HCEC 1CT (cell line): ENCODE results near the gene ZBTB42.
A peak's percentile ranks its signal among the peaks of the same experiment; 100 is the strongest.
"Not testable (repeated sequence)": the region's sequence is repeated elsewhere in the genome, so short reads cannot be mapped to it uniquely, and the experiment has no call there.

Experiments
- DNase-seq: peaks from one replicate; pipeline ENCODE4 v3.0.0-alpha.2; 2017

Gene ZBTB42

DNA sequence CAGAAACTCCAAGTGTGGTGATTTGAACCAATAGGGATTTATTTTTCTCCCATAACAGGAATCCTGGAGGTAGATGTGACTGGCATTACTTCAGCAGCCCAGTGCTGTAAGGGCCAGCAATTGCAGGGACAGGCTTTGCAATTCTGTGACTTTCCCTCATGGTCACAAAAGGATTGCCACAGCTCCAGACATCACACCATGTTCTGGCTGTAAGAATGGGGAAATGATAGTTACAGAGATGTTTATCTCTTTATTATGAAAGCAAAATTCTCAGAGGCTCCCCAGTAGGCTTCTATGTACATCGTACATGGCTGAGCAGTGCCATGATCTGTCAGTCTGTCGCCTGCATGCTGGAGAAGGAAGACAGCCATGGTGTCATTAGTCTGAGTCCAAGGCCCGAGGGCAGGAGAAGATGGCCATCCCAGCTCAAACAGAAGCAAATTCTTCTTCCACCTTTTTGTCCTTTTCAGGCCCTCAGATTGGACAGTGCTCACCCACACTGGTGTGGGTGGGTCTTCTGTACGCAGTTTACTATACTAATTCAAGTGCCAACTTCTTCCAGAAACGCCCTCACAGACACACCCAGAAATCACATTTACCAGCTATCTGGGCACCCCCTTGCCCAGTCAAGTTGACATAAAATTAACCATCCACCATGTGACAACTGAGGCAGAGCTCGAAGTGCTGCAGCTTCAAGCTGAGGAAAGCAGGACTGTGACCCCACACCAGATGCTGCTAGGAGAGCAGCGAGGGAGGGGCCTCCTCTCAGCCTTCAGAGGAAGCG lies 17.2 kb downstream of the ZBTB42 start:
- DNase-seq = no peak

DNA sequence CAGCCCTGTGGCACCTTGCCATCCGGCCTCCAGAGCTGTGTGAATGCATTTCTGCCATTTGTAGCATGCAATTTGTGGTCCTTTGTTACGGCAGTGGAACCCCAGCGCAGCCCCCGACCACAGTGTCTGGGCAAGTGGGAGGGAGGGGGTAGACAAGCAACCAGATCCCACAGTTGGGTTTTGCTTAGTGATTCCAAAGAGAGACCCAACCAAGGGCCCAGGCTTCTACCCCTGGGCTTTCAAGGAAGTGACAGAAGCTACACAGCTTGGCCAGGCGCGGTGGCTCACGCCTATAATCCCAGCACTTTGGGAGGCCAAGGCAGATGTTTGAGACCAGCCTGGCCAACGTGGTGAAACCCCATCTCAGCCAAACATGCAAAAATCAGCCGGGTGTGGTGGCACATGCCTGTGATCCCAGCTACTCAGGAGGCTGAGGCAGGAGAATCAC lies 17.8 kb downstream of the ZBTB42 start:
- DNase-seq = no peak

DNA sequence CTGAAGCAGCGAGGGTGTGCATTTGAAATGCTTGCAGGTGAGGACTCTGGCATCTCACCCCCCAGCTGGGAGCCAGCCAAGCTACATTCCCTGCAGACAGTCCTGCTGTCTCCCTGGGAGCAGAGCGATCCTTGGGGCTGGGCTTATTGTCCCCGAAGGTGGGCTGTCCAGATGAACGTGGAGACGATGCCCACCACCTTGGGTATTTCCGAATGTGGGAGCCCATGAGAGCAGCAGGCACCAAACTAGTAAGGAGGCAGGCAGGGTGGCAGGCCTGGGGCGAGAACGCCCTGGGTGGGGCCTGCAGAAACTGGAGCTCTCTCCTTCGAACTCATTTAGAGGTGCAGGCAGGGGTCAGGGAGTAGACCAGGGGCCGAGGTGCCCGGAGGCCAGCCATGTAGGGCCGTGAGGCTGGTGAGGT lies 18.5 kb downstream of the ZBTB42 start:
- DNase-seq = no peak

DNA sequence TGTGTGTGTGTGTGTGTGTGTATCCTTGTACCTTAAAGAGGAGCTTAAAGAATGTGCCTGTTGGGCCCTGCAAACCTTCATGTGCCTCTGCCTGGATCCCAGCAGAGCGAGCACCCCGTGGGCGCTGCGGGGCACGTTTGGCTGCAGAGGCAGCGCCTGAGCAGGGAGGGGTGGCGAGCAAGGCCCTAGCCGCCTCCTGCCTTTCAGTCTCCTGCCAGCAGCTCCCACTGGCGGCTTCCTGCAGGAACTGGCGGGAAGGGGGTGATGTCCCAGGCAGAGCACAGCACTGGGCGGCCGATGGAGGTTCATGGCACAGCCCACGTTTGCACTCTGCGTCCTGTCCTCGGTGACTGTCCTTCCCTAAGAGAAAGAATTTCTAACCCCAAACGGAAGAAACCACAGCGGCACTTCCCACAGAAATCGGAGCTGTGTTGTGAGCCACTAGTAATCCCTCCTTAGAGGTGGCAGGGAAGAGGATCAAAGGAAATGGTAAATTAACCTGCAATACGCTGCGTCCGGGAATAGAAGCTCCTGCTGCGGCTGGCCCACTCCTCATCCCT lies 19.8 kb downstream of the ZBTB42 start:
- DNase-seq = peak; percentile 68

DNA sequence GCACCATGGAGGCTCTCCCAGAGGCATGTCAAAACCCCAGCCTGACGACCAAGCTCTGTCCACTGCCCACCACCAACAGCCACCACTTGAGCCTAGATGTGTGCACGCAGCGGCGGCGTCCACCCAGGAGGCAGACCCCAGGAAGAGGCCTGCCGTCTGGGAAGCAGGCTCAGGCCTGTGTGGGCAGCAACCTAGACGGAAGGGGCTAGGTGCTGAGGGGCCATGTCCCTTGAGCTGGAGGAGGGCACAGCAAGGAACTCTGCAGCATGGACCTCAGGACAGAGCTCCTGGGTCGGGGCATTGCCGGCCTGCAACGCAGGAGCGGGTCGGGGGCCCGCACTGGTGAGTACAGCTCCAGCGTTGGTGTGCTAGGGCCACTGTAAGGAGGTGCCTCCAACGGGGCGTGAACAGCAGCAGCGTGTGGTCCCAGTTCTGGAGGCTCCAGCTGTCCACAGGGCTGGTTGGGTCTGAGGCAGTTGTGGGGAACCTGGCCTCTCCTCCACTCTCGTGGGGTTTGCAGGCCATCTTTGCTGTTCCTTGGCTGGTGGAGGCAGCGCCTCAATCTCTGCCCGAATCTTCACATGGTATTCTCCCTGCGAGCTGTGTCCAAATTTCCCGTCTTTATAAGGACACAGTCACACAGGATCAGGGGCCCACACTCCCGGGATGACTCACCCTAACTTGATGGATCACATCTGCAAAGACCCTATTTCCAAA lies 20.5 kb downstream of the ZBTB42 start:
- DNase-seq = no peak

DNA sequence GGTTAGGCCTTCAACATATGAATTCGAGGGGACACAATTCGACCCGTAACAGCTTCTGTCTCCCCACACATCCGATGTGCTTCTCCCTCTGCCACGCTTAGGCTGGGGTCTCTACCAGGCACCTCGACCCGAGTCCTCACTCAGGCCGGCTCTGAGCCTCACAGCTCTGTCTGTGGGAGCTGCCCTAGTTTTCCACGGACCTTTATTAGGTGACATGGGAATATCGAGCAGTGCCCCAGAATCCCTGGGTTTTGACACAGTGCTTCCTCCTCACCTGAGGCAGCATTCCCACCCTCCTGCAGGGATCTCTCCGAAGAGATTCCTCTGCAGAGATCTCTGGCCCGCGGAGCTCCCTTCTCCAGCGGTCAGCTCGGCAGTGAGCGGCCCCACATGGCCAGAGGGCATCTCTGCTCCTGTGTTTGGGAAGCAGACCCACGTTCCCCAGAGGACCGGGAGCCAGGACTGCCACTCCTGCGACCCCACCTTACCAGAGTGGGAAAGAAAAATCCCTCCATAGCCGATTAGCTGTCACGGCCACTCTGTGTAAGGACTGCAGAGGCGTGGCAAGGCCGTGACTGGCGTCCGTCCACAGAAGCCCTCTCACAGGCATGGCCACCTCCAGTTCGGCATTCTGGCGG lies 21.2 kb downstream of the ZBTB42 start:
- DNase-seq = no peak

DNA sequence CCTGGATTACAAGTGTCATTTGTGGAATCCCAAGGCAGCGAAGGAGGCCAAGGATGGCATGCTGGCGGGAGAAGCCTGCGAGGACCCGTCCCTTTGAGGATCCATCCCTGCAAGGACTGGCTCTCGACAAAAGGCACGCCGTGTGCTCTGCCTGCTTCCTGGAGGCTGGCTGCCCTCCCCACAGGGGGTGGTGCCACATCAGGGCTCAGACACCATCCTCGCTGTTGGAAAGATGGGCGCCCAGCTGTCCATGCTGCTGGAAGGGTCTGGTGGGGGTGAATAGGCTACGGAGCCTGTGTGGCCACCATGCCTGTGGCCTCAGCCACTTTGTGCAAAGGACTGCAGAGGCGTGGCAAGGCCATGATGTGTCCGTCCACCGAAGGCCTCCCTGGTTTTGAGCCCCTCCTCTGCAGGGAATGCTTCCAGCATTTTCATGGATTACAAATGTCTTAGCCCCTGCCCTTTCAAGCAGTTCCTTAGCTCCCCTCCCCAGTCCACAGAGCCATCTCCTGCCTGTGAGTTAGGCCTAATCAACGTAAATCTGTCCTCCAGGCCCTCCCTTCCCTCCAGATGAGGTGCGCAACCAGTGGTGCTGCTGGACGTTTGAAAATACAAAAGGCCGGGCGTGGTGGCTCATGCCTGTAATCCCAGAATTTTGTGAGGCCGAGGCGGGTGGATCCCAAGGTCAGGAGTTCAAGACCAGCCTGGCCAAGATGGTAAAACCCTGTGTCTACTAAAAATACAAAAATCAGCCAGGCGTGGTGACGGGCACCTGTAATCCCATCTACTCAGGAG lies 22.1 kb downstream of the ZBTB42 start:
- DNase-seq = no peak

DNA sequence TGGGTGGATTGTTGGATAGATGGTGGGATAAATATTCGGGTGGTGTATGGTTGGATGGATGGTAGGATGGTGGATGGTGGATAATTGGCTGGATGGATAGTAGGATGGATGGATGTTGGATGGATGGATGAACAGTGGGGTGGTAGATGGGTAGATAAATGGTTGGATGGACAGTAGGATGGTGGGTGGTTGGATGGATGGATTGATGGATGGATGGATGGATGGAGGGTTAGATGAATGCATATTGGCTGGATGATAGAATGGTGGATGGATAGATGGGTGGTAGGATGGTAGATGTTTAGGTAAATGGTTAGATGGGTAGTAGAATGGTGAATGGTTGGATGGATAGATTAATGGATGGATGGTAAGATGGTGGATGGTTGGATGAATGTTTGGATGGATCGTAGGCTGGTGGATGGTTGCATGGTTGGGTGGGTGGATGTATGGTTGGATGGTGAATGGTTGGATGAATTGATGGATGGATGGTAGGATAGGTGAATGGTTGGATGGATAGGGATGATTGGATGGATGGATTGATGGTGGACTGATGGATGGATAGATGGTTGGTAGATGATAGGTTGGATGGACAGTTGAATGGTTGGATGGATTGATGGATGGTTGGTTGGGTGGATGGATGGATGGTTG lies 23.6 kb downstream of the ZBTB42 start:
- DNase-seq = no peak

DNA sequence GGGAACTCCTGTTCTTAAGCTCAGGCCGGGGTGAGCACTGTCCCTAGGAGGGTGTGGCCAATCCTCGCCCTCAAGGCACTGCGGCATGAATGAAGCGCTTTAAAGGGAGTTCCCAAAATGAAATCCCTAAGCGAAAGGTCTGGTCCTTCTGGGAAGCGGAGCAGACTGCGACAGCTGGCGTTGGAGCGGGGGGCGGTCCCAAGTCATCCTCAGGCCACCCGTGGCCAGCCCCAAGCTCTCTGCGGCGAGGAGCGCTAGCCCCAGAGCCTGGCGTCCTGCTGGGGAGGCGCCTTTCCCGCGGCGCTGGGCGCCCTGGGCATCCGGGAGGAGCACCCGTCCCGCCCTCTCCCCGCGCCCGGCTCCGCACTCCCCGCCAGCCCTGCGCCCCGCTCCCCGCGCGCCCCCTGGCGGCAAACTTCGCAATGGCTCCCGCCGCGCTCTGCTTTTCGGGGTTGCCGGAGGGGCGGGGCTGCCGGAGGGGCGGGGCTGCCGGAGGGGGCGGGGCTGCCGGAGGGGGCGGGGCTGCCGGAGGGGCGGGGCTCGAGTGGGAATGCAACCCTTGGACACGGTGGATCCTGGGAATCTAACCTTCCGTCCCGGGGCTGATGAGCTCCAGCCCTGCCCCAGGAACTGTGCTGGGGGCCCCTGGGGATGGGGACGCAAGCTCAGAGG lies 25.4 kb downstream of the ZBTB42 start:
- DNase-seq = peak; percentile 64

DNA sequence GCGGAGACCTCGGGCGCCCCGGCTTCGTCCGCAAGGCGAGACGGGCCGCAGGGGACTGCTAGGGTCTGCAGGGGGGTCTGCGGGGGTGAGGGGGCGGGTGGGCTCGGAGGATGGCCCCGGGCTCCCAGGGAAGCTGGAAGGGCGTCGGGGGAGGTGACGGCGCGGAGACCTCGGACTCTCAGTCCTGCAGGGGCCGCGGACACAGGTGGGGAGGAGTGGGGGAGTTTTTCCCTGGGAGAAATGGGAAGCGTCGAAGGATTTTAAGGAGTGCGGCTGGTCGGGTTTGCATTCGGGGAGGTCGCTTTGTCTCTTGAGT lies 25.9 kb downstream of the ZBTB42 start:
- DNase-seq = no peak

DNA sequence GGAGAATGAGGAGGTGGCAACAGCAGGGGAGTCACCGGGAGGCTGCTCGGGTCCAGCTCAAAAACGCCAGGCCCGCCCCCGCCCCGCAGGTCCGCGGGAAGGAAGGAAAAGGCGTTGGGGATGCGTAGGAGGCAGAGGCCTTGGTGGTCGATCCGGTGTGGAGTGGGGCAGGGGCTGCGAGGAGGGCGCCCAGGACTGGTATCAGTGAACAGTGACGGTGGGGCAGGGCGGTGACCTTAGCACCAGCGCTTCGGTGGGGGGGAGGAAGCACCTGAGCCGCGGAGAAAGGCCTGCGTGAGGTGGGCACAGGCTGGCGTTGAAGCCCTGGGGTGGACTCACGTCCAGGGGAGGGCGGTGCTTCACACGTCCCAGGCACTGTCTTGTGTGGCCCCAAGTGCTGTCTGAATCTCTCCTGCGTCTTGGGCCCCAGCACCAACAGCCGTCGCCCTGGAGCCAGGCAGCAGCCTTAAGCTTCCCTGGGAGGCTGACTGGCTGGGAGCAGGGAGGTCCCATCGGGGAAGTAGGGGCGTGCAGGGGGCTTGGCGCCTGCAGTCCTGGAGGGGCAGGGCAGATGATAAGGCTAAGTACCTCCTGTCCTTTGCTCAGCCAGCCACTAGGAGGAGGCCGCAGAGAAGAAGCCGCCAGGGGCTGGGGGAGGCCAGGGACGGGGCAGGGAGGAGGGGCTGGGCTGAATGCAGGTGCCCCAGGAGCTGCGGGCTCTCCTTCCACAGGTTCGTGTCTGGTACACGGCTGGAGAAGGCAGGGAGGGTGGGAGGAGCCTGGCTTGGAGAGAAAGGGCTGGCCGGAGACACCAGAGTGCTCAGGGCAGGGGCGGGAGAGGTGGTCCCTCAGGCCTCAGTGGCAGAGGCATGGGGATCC lies 26.5 kb downstream of the ZBTB42 start:
- peak; percentile 43 for DNase-seq

DNA sequence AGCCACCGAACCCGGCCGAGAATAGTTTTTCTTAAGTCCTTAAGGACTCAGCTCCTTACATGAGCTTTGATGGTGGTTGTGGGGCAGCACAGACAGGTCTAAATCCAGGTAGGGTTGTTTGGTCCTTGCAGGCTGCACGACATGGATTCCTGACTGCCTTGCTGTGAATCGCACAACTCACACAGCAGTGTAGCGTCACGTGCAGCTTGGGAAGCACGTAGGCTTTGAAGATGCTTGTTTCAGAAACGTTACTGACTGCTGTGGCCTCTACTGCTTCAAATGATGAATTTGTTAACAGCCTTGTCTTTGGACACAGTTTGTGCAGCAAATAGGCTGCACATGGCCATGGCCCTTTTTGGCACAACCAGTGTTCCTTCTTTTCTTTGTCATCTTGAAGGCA lies 29.9 kb downstream of the ZBTB42 start:
- no peak for DNase-seq

DNA sequence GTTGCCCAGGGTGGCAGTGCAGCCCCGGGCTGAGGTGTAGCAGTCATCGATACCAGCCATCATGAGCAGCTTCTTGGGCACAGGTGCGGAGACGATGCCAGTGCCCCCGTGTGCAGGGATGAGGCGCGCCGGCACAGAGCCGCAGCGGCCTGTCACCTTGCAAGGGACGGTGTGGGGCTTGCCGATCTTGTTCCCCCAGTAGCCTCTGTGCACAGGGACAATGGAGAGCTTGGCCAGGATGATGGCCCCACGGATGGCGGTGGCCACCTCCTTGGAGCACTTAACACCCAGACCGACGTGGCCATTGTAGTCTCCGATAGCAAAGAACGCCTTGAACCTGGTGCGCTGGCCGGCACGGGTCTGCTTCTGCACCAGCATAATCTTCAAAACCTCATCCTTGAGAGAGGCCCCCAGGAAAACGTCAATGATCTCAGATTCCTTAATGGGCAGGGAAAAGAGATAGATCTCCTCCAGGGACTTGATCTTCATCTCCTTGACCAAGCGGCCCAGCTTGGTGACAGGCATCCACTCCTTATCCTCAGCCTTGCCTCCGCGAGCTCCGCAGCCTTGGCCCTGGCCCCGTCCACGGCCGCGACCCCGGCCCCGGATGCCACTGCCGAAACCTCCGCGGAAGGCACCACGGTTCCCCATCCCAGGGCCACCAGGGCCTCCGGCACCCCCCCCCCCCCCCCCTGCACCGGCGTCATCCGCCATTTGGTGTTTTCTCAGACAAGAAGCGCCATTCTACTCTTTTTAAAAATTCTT lies 35.5 kb downstream of the ZBTB42 start:
- not testable (repeated sequence) for DNase-seq

DNA sequence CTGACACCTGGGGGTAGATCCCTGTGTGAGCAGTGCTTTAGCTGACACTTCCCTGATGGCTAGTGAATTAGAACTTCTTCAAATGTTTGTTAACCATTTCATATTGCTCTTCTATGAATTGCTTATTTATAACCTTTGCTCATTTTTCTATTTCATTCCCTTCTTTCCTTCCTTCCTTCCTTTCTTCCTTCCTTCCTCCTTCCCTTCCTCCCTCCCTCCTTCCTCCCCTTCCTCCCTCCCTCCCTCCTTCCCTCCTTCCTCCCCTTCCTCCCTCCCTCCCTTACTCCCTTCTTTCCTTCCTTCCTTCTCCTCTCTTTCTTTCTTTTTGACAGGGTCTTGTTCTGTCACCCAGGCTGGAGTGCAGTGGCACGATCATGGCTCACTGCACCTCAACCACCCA lies 40.8 kb downstream of the ZBTB42 start:
- no peak for DNase-seq

DNA sequence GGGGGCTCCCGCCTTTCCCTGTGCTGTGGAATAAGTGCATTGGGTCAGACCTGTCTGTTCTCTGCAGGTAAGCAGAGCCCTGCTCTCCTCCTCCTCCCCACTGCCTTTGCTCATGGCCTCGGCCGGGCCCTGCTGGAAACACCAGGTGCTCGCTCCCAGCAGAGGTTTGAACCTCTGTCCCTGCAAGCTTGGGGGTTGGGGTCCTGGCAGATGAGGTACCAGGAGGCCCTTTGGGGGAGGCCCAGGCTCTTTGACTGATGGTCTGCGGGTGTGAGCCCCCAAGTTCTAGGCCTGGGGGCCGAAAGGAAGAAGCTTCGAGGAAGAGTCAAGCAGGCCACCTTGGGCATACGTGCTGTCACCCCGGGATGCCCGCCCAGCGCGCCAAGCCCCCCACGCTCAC lies 42.1 kb downstream of the ZBTB42 start:
- DNase-seq = no peak

DNA sequence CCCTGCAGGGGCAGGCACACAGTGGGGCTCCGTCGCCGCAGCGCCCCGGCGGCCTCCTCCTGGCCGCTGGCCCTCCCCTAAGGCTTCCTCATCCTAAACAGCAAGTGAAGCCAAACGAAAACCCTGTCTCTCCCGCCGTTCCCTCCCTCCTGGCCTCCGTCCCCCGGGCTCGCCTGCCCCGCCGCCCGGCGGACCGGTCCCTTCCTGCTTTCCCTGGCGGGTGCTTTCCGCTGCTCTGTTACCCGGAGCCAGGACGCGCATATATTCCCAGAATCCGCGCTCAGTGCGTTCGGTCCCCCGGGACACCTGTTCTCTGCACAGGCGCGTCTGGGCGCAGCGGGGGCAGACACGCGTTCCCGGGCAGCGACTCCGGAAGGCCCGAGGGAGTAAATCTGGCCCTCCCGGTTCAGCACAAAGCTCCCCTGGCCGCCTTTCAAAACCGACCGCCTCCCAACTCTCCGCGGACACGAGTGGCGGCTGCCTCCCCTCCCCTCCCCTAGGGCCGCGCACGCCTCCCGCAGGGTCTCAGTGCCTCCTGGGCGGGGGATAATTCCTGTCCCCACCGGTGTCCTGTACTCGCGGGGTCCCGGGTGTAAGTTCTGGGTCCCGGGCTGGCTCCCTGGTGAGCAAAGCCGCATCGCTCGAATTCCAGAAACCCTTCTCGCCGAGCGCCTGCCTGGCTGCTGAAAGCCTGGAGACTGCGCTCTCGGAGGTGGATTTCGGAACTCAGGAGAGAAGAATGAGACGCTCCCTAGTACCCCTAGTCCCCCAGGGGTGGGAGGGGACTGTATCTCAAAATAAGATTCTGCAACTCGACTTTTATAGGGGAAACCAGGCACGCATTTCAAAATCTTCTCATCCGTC lies 42.8 kb downstream of the ZBTB42 start:
- no peak for DNase-seq

DNA sequence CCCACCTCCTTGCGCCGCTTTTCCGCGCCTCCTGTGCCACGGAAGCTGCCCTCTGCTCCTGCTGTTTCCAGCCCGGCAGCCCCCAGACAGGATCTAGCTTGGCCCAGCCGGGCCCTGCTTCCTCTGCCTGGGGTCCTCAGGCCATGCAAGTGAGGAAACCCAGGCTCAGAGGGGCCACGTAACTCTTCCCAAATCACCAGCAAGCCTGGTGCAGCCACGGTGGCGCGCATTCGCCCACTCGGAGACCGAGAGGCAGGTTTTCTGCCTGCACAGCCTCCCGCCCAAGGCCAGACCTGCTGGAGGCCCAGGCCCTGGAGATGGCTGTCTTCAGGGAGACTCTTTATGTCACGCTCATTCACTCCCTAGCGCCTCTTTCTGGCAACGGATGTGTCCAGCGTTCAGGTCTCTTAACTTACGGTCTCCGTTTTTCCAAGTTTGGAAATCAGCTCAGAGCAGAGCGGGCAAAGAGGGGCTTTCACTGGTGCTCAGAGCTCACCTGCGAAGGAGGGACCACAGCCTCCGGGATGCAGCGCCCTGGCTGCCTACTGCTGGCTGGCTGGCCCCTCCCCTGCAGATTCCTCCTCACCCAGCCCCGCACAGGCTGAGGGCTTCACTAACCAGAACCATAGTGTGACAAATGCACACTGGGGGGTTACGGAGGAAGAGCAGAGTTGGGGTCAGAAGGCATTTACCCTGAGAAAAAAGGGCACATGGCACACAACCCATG lies 43.6 kb downstream of the ZBTB42 start:
- no peak for DNase-seq

DNA sequence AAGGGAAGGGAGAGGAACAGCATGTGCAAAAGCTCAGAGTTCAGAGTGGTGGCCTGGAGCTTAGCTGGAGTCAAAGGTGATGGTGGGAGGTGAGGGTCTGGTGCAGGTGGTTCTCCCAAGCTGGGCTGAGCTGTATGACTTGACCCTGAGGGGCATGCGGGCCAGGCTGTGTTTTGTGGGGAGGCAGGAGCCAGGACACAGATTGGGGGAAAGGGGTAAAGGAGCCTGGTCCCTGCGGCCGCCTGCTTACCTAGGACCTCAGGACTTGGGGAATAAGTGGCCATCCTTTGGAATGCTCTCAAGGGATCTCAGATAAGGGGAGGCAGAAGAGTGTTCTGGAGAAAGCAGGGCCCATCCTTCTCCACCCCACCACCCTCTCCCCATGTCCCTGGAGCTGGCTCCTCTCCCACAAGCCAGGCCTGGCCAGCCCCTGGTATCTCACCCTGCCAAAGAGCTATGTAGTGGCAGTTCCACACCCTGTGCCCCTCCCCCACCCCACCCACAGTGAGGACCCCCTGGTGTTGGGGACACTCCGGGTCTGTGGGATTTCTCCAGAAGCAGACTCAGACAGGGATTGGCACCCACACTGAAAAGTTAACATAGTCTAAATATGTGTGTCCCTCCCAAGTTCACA lies 44.2 kb downstream of the ZBTB42 start:
- DNase-seq = no peak
